Neural progenitor cell (in vitro differentiated cells): Measurements from ENCODE around the gene DIO3. TPM values are rescaled to one million over a fixed set of nuclear protein-coding genes. Genes with fewer than 3 reads are reported as not detected.

Experiments
- DNase-seq: peaks from one replicate; pipeline ENCODE4 v3.0.0-alpha.2; 2016; ENCODE audit warnings: low spot score
- H2AFZ ChIP-seq: fragments of 200-600 bp; sonication (generic); replicated peaks from 2 replicates; pipeline ENCODE4 v1.6.1; 2016; ENCODE audit warnings: antibody characterized with exemption
- H3F3A ChIP-seq: fragments of 200-600 bp; sonication (generic); 2 replicates; pipeline ENCODE4 v1.6.1; 2016; ENCODE audit warnings: antibody characterized with exemption, low read depth
- H3K27ac ChIP-seq: fragments of 200-600 bp; sonication (generic); 2 replicates; pipeline ENCODE4 v1.5.1; 2016; ENCODE audit warnings: mild to moderate bottlenecking
- H3K27me3 ChIP-seq: fragments of 200-600 bp; sonication (generic); 2 replicates; pipeline ENCODE4 v1.6.1; 2016; ENCODE audit warnings: mild to moderate bottlenecking, moderate library complexity
- H3K36me3 ChIP-seq: fragments of 200-600 bp; sonication (generic); 2 replicates; pipeline ENCODE4 v1.5.1; 2016
- H3K4me1 ChIP-seq: fragments of 200-600 bp; sonication (generic); 2 replicates; pipeline ENCODE4 v1.6.1; 2016; ENCODE audit warnings: mixed run types
- H3K4me2 ChIP-seq: fragments of 200-600 bp; sonication (generic); 2 replicates; pipeline ENCODE4 v1.6.1; 2016
- H3K4me3 ChIP-seq: fragments of 200-600 bp; sonication (generic); 2 replicates; pipeline ENCODE4 v1.5.1; 2016
- H3K79me2 ChIP-seq: fragments of 200-600 bp; sonication (generic); 2 replicates; pipeline ENCODE4 v1.6.1; 2016; ENCODE audit warnings: low read depth
- H3K9ac ChIP-seq: fragments of 200-600 bp; sonication (generic); 2 replicates; pipeline ENCODE4 v1.6.1; 2016
- H3K9me3 ChIP-seq: fragments of 200-600 bp; sonication (generic); 2 replicates; pipeline ENCODE4 v1.5.1; 2016; ENCODE audit warnings: low read depth
- H4K20me1 ChIP-seq: fragments of 200-600 bp; sonication (generic); 2 replicates; pipeline ENCODE4 v1.6.1; 2016; ENCODE audit warnings: low read depth
- H3K27ac Mint-ChIP-seq: 3 replicates; pipeline ENCODE4 v1.8.0; 2021; ENCODE audit warnings: mixed read lengths
- H3K27me3 Mint-ChIP-seq: 2 replicates; pipeline ENCODE4 v1.8.0; 2022; ENCODE audit warnings: low read depth, mild to moderate bottlenecking, inconsistent platforms, moderate library complexity, mixed read lengths; ENCODE audit not compliant: insufficient read depth
- H3K36me3 Mint-ChIP-seq: 3 replicates; pipeline ENCODE4 v1.8.0; 2021; ENCODE audit warnings: mixed read lengths
- H3K4me1 Mint-ChIP-seq: 3 replicates; pipeline ENCODE4 v1.8.0; 2021; ENCODE audit warnings: mixed read lengths
- H3K4me3 Mint-ChIP-seq: 3 replicates; pipeline ENCODE4 v1.8.0; 2021; ENCODE audit warnings: mild to moderate bottlenecking, moderate library complexity, mixed read lengths
- H3K9me3 Mint-ChIP-seq: 3 replicates; pipeline ENCODE4 v1.8.0; 2020; ENCODE audit warnings: mixed read lengths
- CTCF ChIP-seq: fragments of 200-600 bp; sonication (generic); IDR thresholded peaks from 2 replicates; pipeline ENCODE4 v1.5.1; 2017; ENCODE audit warnings: antibody characterized with exemption, mild to moderate bottlenecking
- EZH2 ChIP-seq: fragments of 200-600 bp; sonication (generic); IDR thresholded peaks from 2 replicates; pipeline ENCODE4 v1.6.1; 2017; ENCODE audit warnings: antibody characterized with exemption, mild to moderate bottlenecking, moderate library complexity
- EZH2phosphoT487 ChIP-seq: fragments of 200-600 bp; sonication (generic); IDR thresholded peaks from 2 replicates; pipeline ENCODE4 v1.6.1; 2017; ENCODE audit warnings: antibody characterized with exemption
- total RNA-seq: library from RNA; depleted of rRNA; stranded (reverse); fragments of >200 nt; gene quantifications from 2 replicates; pipeline ENCODE4 v1.2.3, GENCODE V29; 2015; ENCODE audit warnings: low replicate concordance

DIO3 gene
- total RNA-seq, 1 donor from 2014 or later: 0.90 TPM

DNA sequence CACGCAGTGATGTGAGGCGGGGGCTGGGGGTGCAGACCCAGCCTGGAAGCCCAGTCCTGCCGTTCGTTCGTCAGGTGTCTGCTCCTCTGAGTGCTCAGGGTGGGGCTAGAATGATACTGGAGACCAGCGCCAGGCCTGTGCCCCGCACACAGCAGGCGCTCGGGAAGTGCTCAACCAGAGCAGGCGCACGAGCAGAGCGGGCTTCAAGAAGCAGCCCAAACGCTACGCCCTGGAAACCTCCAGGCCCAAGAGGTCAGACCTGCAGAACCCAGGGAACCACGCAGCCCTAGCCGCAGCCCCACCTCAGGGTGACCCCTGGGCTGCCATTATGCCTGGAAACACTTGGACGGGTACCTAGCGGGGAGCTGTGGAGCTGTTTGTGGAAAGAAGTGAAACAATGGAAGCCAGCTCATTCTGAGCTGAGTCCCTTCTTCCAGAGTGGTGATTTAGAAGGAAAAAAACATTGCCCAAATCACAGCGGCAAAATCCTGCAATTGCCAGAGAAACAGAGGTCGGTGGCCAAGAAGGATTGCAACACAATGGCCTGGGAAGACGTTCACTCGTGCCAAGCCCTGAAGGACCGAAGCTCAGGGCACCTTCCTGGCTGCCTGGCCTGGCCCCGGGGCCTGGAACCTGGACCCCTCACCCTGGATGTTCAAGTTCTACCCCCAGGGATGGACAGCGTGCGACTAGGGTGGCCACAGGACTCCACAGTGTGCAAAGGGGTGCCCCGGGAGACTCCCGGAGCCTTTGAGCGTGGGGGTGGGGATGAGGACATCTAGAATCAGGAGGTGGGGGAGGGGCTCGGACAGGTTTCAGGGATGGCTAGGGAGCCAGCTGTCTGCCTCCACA, 40.4 kb upstream of the DIO3 start:
- Histone ChIP-seq H3F3A (no peaks in the 10 kb centered on the region), H3K4me3 (no peak overlapping the region), H3K36me3 (no peaks in the 10 kb centered on the region), H3K4me1 (peaks cover 9% of the 10 kb centered on the region), H3K79me2 (no peaks in the 10 kb centered on the region), H3K4me2 (no peak overlapping the region), H4K20me1 (no peaks in the 10 kb centered on the region), H3K9ac (no peak overlapping the region), H3K9me3 (no peaks in the 10 kb centered on the region), H3K27me3 (no peaks in the 10 kb centered on the region), H2AFZ (peak overlapping the region; percentile 63), H3K27ac (no peak overlapping the region)
- Mint-ChIP-seq H3K27ac (peak overlapping the region; percentile 72), H3K27me3 (peaks cover 5% of the 10 kb centered on the region), H3K4me3 (no peak overlapping the region), H3K36me3 (peaks cover 2% of the 10 kb centered on the region), H3K4me1 (peaks cover 10% of the 10 kb centered on the region), H3K9me3 (peaks cover 13% of the 10 kb centered on the region)
- DNase-seq: no peak
- TF ChIP-seq EZH2: no peak
- TF ChIP-seq EZH2phosphoT487: no peak
- no peak for TF ChIP-seq CTCF

DNA sequence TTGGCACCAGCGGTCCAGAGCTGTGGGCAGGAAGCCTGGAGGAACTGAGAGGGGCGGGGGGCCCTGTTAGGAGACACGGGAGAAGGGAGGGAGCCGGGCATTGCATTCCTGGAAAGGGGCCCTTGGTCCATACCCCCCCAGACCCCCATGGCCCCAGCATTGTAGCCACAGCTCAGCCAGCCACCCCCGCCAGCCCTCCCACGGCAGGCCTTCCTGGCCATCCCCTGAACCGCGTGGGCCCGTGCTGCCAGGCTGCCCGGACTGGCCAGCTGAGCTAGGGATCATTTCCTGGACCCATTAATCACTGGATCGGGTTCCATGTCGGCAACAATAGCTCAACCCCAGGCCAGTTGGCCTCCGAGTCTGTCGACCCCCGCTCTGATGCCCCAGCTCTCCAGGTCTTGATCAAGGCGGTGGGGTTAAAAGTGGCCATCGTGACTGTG, 39.8 kb upstream of the DIO3 start:
- Histone ChIP-seq H3K4me1 (peaks cover 9% of the 10 kb centered on the region), H3K27me3 (no peaks in the 10 kb centered on the region), H3K36me3 (no peaks in the 10 kb centered on the region), H3K9ac (no peak overlapping the region), H3K4me3 (no peak overlapping the region), H3K79me2 (no peaks in the 10 kb centered on the region), H3F3A (no peaks in the 10 kb centered on the region), H3K4me2 (no peak overlapping the region), H2AFZ (no peak overlapping the region), H3K9me3 (no peaks in the 10 kb centered on the region), H3K27ac (no peak overlapping the region), H4K20me1 (no peaks in the 10 kb centered on the region)
- Mint-ChIP-seq H3K4me3 (no peak overlapping the region), H3K36me3 (no peaks in the 10 kb centered on the region), H3K27ac (no peak overlapping the region), H3K27me3 (peaks cover 5% of the 10 kb centered on the region), H3K9me3 (peaks cover 8% of the 10 kb centered on the region), H3K4me1 (peaks cover 10% of the 10 kb centered on the region)
- no peak for DNase-seq
- TF ChIP-seq EZH2 (no peak), CTCF (no peak)

- Histone ChIP-seq H3K79me2 (no peaks in the 10 kb centered on the region), H3K36me3 (no peaks in the 10 kb centered on the region), H3K9me3 (no peaks in the 10 kb centered on the region), H3F3A (no peaks in the 10 kb centered on the region), H3K27me3 (no peaks in the 10 kb centered on the region), H3K27ac (no peak overlapping the region), H3K4me3 (no peak overlapping the region), H2AFZ (no peak overlapping the region), H3K4me2 (no peak overlapping the region), H3K9ac (no peak overlapping the region), H3K4me1 (peaks cover 9% of the 10 kb centered on the region), H4K20me1 (no peaks in the 10 kb centered on the region)
- Mint-ChIP-seq H3K27me3 (peaks cover 5% of the 10 kb centered on the region), H3K4me1 (peaks cover 10% of the 10 kb centered on the region), H3K4me3 (no peak overlapping the region), H3K36me3 (no peaks in the 10 kb centered on the region), H3K9me3 (peaks cover 8% of the 10 kb centered on the region), H3K27ac (no peak overlapping the region)
- TF ChIP-seq CTCF: no peak
- TF ChIP-seq EZH2phosphoT487: no peak
- TF ChIP-seq EZH2: no peak
- DNase-seq: no peak
Observed at GRCh38 chr14:101521978-101522377, 39.3 kb upstream of the DIO3 start.
